Measurements from ENCODE around the gene CYP19A1.

Gene CYP19A1

DNA sequence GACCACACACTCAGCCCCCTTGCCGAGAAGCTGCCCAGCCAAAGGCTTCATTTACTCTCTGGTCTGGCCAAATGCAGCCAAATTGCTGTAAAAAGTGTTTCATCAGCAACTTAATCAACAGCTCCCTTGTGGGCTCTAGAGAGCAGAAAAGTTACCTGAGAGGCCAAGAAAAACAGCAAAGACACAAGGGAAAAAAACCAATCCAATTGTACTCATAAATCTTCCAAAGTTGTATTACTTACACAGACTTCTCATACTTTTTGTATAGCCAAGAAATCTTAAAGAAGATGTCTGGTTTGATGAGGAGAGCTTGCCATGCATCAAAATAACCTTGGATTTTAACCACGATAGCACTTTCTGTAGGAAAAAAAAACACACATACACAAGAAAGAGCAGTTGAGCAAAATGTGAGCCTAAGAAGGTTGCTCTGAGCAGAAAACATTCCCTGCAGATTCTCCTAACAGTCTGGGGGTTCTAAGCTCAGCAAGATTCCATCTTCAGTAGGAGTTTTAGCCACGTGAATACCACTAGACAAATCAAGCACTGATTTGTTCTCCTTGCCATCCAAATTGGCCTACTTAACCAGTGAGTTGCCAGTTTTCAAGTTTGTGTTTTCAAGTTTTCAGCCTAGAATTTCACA is 120.0 kb downstream of the CYP19A1 start:
- no peak overlapping the region for H3K27ac ChIP-seq (ENCODE audit: low read length)
- peaks cover 22% of the 10 kb centered on the region for H3K27me3 ChIP-seq (ENCODE audit: low read depth, low read length)
- no peaks in the 10 kb centered on the region for H3K36me3 ChIP-seq (replicated peaks; ENCODE audit: low read depth, low read length)
- no peaks in the 10 kb centered on the region for H3K4me1 ChIP-seq (ENCODE audit: low read length)
- TF ChIP-seq, protein P1, sequence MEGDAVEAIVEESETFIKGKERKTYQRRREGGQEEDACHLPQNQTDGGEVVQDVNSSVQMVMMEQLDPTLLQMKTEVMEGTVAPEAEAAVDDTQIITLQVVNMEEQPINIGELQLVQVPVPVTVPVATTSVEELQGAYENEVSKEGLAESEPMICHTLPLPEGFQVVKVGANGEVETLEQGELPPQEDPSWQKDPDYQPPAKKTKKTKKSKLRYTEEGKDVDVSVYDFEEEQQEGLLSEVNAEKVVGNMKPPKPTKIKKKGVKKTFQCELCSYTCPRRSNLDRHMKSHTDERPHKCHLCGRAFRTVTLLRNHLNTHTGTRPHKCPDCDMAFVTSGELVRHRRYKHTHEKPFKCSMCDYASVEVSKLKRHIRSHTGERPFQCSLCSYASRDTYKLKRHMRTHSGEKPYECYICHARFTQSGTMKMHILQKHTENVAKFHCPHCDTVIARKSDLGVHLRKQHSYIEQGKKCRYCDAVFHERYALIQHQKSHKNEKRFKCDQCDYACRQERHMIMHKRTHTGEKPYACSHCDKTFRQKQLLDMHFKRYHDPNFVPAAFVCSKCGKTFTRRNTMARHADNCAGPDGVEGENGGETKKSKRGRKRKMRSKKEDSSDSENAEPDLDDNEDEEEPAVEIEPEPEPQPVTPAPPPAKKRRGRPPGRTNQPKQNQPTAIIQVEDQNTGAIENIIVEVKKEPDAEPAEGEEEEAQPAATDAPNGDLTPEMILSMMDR (IDR thresholded peaks at IDR 0.05; ENCODE audit: low read depth, low read length): no peak
- no peak for TF ChIP-seq EZH2phosphoT487 (IDR thresholded peaks at IDR 0.05; ENCODE audit: low read depth)
- H3K9me3 ChIP-seq (ENCODE audit: insufficient read depth, low read length): no peaks in the 10 kb centered on the region
- H3K4me2 ChIP-seq (ENCODE audit: low read length): no peak overlapping the region
- no peaks in the 10 kb centered on the region for H3K79me2 ChIP-seq (ENCODE audit: low read length)
- no peak overlapping the region for H2AFZ ChIP-seq (ENCODE audit: low read depth, low read length)
- no peaks in the 10 kb centered on the region for H4K20me1 ChIP-seq (ENCODE audit: insufficient read depth, low read length)
- no peak overlapping the region for H3K4me3 ChIP-seq (ENCODE audit: low read length)
- no peak overlapping the region for H3K9ac ChIP-seq (ENCODE audit: low read length)

DNA sequence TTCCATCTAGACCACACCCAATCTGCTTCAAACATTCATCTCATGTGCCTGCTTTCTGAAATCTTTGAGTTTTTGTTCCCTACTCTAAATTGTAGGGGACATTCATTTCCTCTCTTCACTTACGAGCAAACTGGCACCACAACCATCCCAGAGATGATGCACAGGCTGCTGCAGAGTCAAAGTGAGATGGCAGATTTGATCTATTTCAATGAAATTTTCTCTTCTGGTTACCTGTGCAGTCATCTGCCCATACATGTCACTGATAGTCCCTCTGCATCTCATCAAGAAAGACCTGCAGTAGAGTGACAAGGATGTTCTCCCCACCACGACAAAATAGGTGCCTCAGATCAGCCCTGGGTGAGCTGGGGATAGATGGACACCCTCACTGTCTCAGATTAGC is 125.5 kb downstream of the CYP19A1 start:
- Histone ChIP-seq H3K79me2 (ENCODE audit: low read length) (no peaks in the 10 kb centered on the region), H3K4me2 (ENCODE audit: low read length) (no peak overlapping the region), H3K36me3 (replicated peaks; ENCODE audit: low read depth, low read length) (no peaks in the 10 kb centered on the region), H4K20me1 (ENCODE audit: insufficient read depth, low read length) (no peaks in the 10 kb centered on the region), H3K27ac (ENCODE audit: low read length) (no peak overlapping the region), H3K4me3 (ENCODE audit: low read length) (no peak overlapping the region), H3K4me1 (ENCODE audit: low read length) (no peaks in the 10 kb centered on the region), H2AFZ (ENCODE audit: low read depth, low read length) (no peak overlapping the region), H3K9me3 (ENCODE audit: insufficient read depth, low read length) (no peaks in the 10 kb centered on the region), H3K9ac (ENCODE audit: low read length) (no peak overlapping the region), H3K27me3 (ENCODE audit: low read depth, low read length) (peaks cover 32% of the 10 kb centered on the region)
- TF ChIP-seq, protein P1 (IDR thresholded peaks at IDR 0.05; ENCODE audit: low read depth, low read length): no peak
- TF ChIP-seq EZH2phosphoT487 (IDR thresholded peaks at IDR 0.05; ENCODE audit: low read depth): no peak

DNA sequence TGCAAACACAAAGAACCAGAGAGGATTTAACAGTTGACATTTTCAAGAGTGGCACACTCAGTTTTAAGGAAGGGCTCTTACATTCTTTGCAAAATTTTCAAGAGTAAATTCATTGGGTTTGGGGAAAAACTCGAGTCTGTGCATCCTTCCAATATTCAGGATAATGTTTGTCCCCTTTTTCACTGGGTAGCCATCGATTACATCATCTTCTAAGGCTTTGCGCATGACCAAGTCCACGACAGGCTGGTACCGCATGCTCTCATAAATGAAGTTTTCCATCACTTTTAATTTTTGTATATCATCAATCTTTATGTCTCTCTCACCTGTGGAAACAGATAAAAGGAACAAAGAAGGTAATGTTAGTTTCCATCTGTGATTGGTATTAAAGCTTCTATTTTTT is 126.2 kb downstream of the CYP19A1 start:
- Histone ChIP-seq H3K4me1 (ENCODE audit: low read length) (no peaks in the 10 kb centered on the region), H3K9ac (ENCODE audit: low read length) (no peak overlapping the region), H3K27ac (ENCODE audit: low read length) (no peak overlapping the region), H3K9me3 (ENCODE audit: insufficient read depth, low read length) (no peaks in the 10 kb centered on the region), H3K4me3 (ENCODE audit: low read length) (no peak overlapping the region), H3K79me2 (ENCODE audit: low read length) (no peaks in the 10 kb centered on the region), H2AFZ (ENCODE audit: low read depth, low read length) (no peak overlapping the region), H3K4me2 (ENCODE audit: low read length) (no peak overlapping the region), H4K20me1 (ENCODE audit: insufficient read depth, low read length) (no peaks in the 10 kb centered on the region), H3K27me3 (ENCODE audit: low read depth, low read length) (peaks cover 38% of the 10 kb centered on the region), H3K36me3 (replicated peaks; ENCODE audit: low read depth, low read length) (no peaks in the 10 kb centered on the region)
- TF ChIP-seq EZH2phosphoT487 (IDR thresholded peaks at IDR 0.05; ENCODE audit: low read depth): no peak
- TF ChIP-seq, protein P1 (IDR thresholded peaks at IDR 0.05; ENCODE audit: low read depth, low read length): no peak

DNA sequence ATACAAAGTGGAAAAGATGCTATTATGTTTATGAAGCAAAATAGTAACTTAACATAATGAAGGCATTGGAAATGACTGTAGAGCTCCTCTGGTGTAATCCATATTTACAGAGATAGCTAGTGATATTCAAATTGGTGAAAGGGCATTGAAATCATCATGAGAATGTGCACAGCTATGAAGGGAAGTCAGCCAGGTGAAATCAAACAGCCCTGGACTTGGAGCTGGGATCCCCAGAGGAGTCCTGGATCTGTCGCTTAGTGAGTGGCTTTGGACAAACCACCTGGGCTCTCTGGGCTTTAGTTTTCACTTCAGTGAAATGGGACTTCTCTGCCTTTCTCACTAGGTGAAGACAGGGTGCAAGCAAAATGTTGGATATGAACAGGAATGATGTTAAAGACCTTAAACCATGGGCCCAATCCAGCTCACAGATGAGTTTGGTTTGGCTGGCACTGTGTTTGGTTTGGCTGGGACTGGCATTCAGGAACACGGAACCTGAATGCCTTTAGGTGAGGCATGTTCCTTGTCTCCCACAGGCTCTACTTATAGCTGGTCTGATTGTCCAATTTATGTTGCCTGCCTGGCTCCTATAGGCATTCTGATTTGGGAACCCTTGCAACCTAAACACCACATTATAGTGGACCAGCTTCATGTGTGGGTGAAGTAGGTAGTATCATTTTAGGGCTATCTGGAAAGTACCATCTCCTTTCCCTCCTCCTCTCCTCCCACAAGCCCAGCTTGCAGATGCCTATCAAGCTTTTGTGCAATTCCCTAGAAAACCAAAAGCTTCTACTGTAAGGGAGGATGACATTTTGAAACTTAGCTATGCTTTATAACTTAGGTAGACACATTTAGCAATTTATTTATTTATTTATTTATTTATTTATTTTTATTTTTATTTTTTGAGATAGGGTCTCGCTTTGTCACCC is 133.1 kb downstream of the CYP19A1 start:
- TF ChIP-seq, protein P1 (IDR thresholded peaks at IDR 0.05; ENCODE audit: low read depth, low read length): no peak
- no peak for TF ChIP-seq EZH2phosphoT487 (IDR thresholded peaks at IDR 0.05; ENCODE audit: low read depth)
- Histone ChIP-seq H3K4me1 (ENCODE audit: low read length) (no peaks in the 10 kb centered on the region), H2AFZ (ENCODE audit: low read depth, low read length) (no peak overlapping the region)

More for the DNA sequence above, 133.1 kb downstream of the CYP19A1 start:
- Histone ChIP-seq H4K20me1 (ENCODE audit: insufficient read depth, low read length) (no peaks in the 10 kb centered on the region), H3K79me2 (ENCODE audit: low read length) (no peaks in the 10 kb centered on the region), H3K27ac (ENCODE audit: low read length) (no peak overlapping the region), H3K9ac (ENCODE audit: low read length) (no peak overlapping the region), H3K36me3 (replicated peaks; ENCODE audit: low read depth, low read length) (no peaks in the 10 kb centered on the region), H3K27me3 (ENCODE audit: low read depth, low read length) (peaks cover 35% of the 10 kb centered on the region), H3K9me3 (ENCODE audit: insufficient read depth, low read length) (no peaks in the 10 kb centered on the region), H3K4me3 (ENCODE audit: low read length) (no peak overlapping the region), H3K4me2 (ENCODE audit: low read length) (no peak overlapping the region)

Measured in OCI-LY3 (cell line).